OCI-LY7 (cell line): ENCODE measurements around the gene THTPA. TPM values are rescaled to one million over a fixed set of nuclear protein-coding genes. Genes with fewer than 3 reads are reported as not detected.

Experiments
- BruUV-seq: library from RNA; stranded (reverse); fragments of 400-500 nt; replicated peaks from 2 replicates; lab custom pipeline; 2021; lab: Mats Ljungman, UMichigan
- CTCF ChIA-PET: fragments of 300-600 bp; sonication (Branson Sonifier 250); formaldehyde crosslinking; loops from one replicate; lab custom pipeline; 2022; ENCODE audit warnings: antibody characterized with exemption; ENCODE audit not compliant: unreplicated experiment; lab: Charles Lee
- POLR2A ChIA-PET: fragments of 300-600 bp; sonication (Branson Sonifier 250); formaldehyde crosslinking; loops from one replicate; lab custom pipeline; 2022; ENCODE audit warnings: antibody characterized with exemption; lab: Charles Lee
- DNase-seq: peaks from one replicate; pipeline ENCODE4 v3.0.0-alpha.2; 2015; ENCODE audit warnings: low spot score
- H2AFZ ChIP-seq: fragments of 200-600 bp; sonication (generic), shearing (Covaris generic); 2 replicates; pipeline ENCODE4 v1.6.1; 2014; ENCODE audit warnings: mild to moderate bottlenecking, antibody characterized with exemption, low read length, moderate library complexity
- H3K27ac ChIP-seq: fragments of 200-600 bp; sonication (generic); 2 replicates; pipeline ENCODE4 v1.5.1; 2014; ENCODE audit warnings: mixed run types, low read depth, mild to moderate bottlenecking, moderate library complexity, low read length, inconsistent platforms; ENCODE audit not compliant: poor library complexity, severe bottlenecking
- H3K36me3 ChIP-seq: fragments of 200-600 bp; sonication (generic); 2 replicates; pipeline ENCODE4 v1.6.1; 2014; ENCODE audit warnings: mild to moderate bottlenecking, antibody characterized with exemption, low read length, moderate library complexity, mixed read lengths; ENCODE audit not compliant: insufficient read depth
- H3K4me1 ChIP-seq: fragments of 200-600 bp; sonication (generic); 2 replicates; pipeline ENCODE4 v1.5.1; 2014; ENCODE audit warnings: mild to moderate bottlenecking, low read length; ENCODE audit not compliant: insufficient read depth, poor library complexity, severe bottlenecking
- H3K4me2 ChIP-seq: fragments of 200-600 bp; sonication (generic); 2 replicates; pipeline ENCODE4 v1.6.1; 2014; ENCODE audit warnings: mild to moderate bottlenecking, low read length
- H3K4me3 ChIP-seq: fragments of 200-600 bp; sonication (generic); 2 replicates; pipeline ENCODE4 v1.5.1; 2014; ENCODE audit warnings: mild to moderate bottlenecking, low read depth, low read length; ENCODE audit not compliant: poor library complexity, severe bottlenecking
- H3K79me2 ChIP-seq: fragments of 200-600 bp; sonication (generic); 2 replicates; pipeline ENCODE4 v1.6.1; 2016; ENCODE audit warnings: low read depth, mild to moderate bottlenecking, low read length, moderate library complexity, mixed read lengths; ENCODE audit not compliant: insufficient read depth
- H3K9me2 ChIP-seq: fragments of 200-600 bp; sonication (generic); 2 replicates; pipeline ENCODE4 v1.6.1; 2016; ENCODE audit warnings: mild to moderate bottlenecking, low read length, mixed read lengths; ENCODE audit not compliant: insufficient read depth
- H3K9me3 ChIP-seq: fragments of 200-600 bp; sonication (generic); 2 replicates; pipeline ENCODE4 v1.6.1; 2014; ENCODE audit warnings: mild to moderate bottlenecking, mixed run types, low read length, mixed read lengths
- H4K20me1 ChIP-seq: fragments of 200-600 bp; sonication (generic); 2 replicates; pipeline ENCODE4 v1.6.1; 2014; ENCODE audit warnings: mild to moderate bottlenecking, antibody characterized with exemption, low read length, moderate library complexity, mixed read lengths; ENCODE audit not compliant: insufficient read depth
- CTCF ChIP-seq: fragments of 200-600 bp; sonication (generic); conservative IDR thresholded peaks from 2 replicates; pipeline ENCODE4 v1.5.1; 2014; ENCODE audit warnings: mild to moderate bottlenecking, antibody characterized with exemption, low read length, moderate library complexity, mixed read lengths
- EZH2phosphoT487 ChIP-seq: fragments of 200-600 bp; sonication (generic); IDR thresholded peaks from 2 replicates; pipeline ENCODE4 v1.6.1; 2018; ENCODE audit warnings: low read depth, borderline replicate concordance, mild to moderate bottlenecking, mixed run types, antibody characterized with exemption, low read length, moderate library complexity, mixed read lengths
- intact Hi-C: fragments of 100-400 bp; cut with micrococcal nuclease; formaldehyde crosslinking; loops from one replicate; pipeline ENCODE4 v1.10.0; 2022; ENCODE audit not compliant: unreplicated experiment
- total RNA-seq, 2 experiments: library from RNA; depleted of rRNA in 1 of 2; stranded (reverse); fragments of >200 nt in 1 of 2; shearing (Covaris generic) in 1 of 2; gene quantifications; 2 replicates each; pipeline ENCODE4 v1.2.3, GENCODE V29; 2014 to 2022

The THTPA gene
- total RNA-seq, 2 experiments from 2014 or later: 15.4 to 28.6 TPM

- TF ChIP-seq CTCF (no peak; the same call in 1 of the 2 replicates), EZH2phosphoT487 (no peak)
- no peaks in the 10 kb centered on the region; the same call in 1 of the 2 replicates for H4K20me1 ChIP-seq
- ChIA-PET POLR2A (interaction anchor here (0.8 to 1.7 kb wide), 5 partner anchors 10 to 527 kb away, joined by 3 to 9 read pairs (median 3); partner anchors contain the start of gene PCK2), CTCF (interaction anchor here (0.7 kb wide), 1 partner anchor 8 kb away, joined by 3 read pairs; no protein-coding TSS in a partner anchor)
- H3K4me3 ChIP-seq: peak overlapping the region; percentile 85
- peaks cover 45% of the 10 kb centered on the region for H3K36me3 ChIP-seq
- H3K4me1 ChIP-seq: peaks cover 29% of the 10 kb centered on the region
- BruUV-seq: no TSS peak
- no peaks in the 10 kb centered on the region for H3K9me2 ChIP-seq
- H2AFZ ChIP-seq: peak overlapping the region; percentile 53; the same call in 1 of the 2 replicates
- peak overlapping the region; percentile 96 for H3K4me2 ChIP-seq
- no peaks in the 10 kb centered on the region for H3K9me3 ChIP-seq
- peak overlapping the region; percentile 55 for H3K27ac ChIP-seq
- peaks cover 9% of the 10 kb centered on the region; the same call in 1 of the 2 replicates for H3K79me2 ChIP-seq
- no peak for DNase-seq
- intact Hi-C loops: loop anchor here (10.0 kb wide), 1 partner anchor 798 kb away; the partner anchor contains the start of gene NFATC4
Observed at GRCh38 chr14:23566778-23567185, 10.7 kb downstream of the THTPA start.

DNA sequence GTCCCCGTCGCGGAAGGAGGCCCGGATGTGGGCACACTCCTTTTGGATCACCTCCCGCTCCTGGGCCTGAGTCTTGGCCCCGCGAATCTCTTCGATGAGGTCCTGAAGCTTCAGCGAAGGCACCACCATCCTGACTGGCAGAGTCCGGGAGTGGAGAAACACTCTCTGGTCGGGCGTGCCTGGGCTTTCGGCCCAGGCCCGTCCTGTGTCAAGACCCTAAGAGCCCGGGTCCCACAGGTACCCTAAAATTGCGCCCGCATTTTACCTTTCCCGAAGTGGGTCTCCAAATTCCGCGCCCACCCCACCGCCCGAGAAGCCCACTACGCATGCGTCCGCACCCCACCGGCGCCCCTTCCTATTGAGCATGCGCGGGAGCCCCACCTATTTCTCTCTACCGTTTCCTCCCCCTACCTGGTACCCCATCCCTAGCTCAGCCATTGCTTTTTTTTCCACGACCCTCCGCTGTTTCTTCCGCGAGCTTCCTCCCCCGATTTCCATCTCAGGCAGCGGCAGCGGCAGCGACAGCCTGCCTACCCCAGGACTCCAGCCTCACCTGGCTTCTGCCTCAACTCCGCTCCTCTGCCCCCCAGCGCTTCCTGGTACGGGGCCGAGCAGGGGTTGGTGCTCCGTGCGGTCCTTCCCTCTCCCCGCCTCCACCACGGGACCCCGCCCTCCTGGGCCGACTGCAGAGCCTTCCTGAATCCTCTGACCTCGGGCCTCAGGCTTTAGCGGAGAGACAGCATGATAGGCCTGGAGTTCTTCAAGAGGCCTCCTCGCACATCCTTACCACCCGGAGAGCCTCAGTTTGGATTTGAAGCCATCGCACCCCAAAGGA, 11.3 kb downstream of the THTPA start, which contains the start of gene AP1G2:
Gene AP1G2, minus strand, starts transcription at position 606 of the 835 bp plus-strand sequence. Its CDS starts 477 bp downstream, at position 129.
- H3K36me3 ChIP-seq: peaks cover 38% of the 10 kb centered on the region; the same call in 1 of the 2 replicates
- H3K4me3 ChIP-seq: peak within 1 kb of the TSS; percentile 85
- H2AFZ ChIP-seq: peak within 1 kb of the TSS; percentile 53; the same call in 1 of the 2 replicates
- peak within 1 kb of the TSS; percentile 55 for H3K27ac ChIP-seq
- TF ChIP-seq CTCF: no peak
- peaks cover 9% of the 10 kb centered on the region; the same call in 1 of the 2 replicates for H3K79me2 ChIP-seq
- intact Hi-C loops: loop anchor here (10.0 kb wide), 1 partner anchor 797 kb away; the partner anchor contains the start of gene NFATC4
- H4K20me1 ChIP-seq: no peaks in the 10 kb centered on the region; the same call in 1 of the 2 replicates
- no peaks in the 10 kb centered on the region for H3K9me2 ChIP-seq
- peaks cover 29% of the 10 kb centered on the region for H3K4me1 ChIP-seq
- H3K4me2 ChIP-seq: peak within 1 kb of the TSS; percentile 96
- ChIA-PET CTCF (interaction anchor here (0.7 kb wide), 1 partner anchor 9 kb away, joined by 3 read pairs; no protein-coding TSS in a partner anchor), POLR2A (interaction anchor here (0.8 to 1.7 kb wide), 5 partner anchors 10 to 526 kb away, joined by 3 to 9 read pairs (median 3); partner anchors contain the start of gene PCK2)
- no peaks in the 10 kb centered on the region for H3K9me3 ChIP-seq
- DNase-seq: peak; percentile 90
- no TSS peak for BruUV-seq
